ENCODE results near the gene OGG1. TPM values are rescaled to one million over a fixed set of nuclear protein-coding genes. Genes with fewer than 3 reads are reported as not detected.

The OGG1 gene
- polyA plus RNA-seq, 2 of the 4 experiments (the other 2 are of a cell fraction), result 18.1 to 21.2 TPM

GRCh38 chr3:9760779-9761505 lies 11.2 kb downstream of the OGG1 start:
- CTCF ChIA-PET, result interaction anchor here (1.5 to 3.1 kb wide), 2 partner anchors 28 to 45 kb away, joined by 3 to 8 read pairs; no protein-coding TSS in a partner anchor
- ATAC-seq, result 0 out of 6 replicates have a peak, but pooled peaks of 1 of the 2 experiments have one; percentile 17
- Histone ChIP-seq H3K4me1 (no peaks in the 10 kb centered on the region), H3K4me3 (no peak overlapping the region), H3K9me3 (no peaks in the 10 kb centered on the region), H3K27ac (no peak overlapping the region), H3K4me2 (no peak overlapping the region)
- POLR2A ChIA-PET, result no interaction called here
- DNase-seq (ENCODE audit: low read depth in 1 of 2, low spot score in 1 of 2), result no peak
- 93% methylated on average over 10 of the region's 10 CpGs for WGBS (ENCODE audit: missing lambda C conversion rate)
- TF ChIP-seq MAX (IDR thresholded peaks at IDR 0.05) (no peak), KDM5A (IDR thresholded peaks at IDR 0.05) (no peak), ZFP36 (IDR thresholded peaks at IDR 0.05; ENCODE audit: borderline replicate concordance, partially characterized antibody) (no peak), ZC3H11A (IDR thresholded peaks at IDR 0.05) (no peak), FOSB (CRISPR knock-in tag; IDR thresholded peaks at IDR 0.05) (no peak), E2F6 (IDR thresholded peaks at IDR 0.05; ENCODE audit: borderline replicate concordance, low read depth) (no peak), EHMT2 (IDR thresholded peaks at IDR 0.05; ENCODE audit: low read depth) (no peak), GATA3 (IDR thresholded peaks at IDR 0.05; ENCODE audit: borderline replicate concordance) (no peak), FOXS1 (CRISPR knock-in tag; IDR thresholded peaks at IDR 0.05) (no peak), CBX8 (IDR thresholded peaks at IDR 0.05) (no peak), RFX5 (IDR thresholded peaks at IDR 0.05) (no peak), ESRRA (IDR thresholded peaks at IDR 0.05; ENCODE audit: borderline replicate concordance, low read length) (no peak), RNF2 (IDR thresholded peaks at IDR 0.05; ENCODE audit: borderline replicate concordance, low read depth) (no peak), EHF (CRISPR knock-in tag; IDR thresholded peaks at IDR 0.05) (no peak), FOSL2 (IDR thresholded peaks at IDR 0.05) (no peak), FOSL2 (CRISPR knock-in tag; IDR thresholded peaks at IDR 0.05) (no peak)
- no peak for FAIRE-seq

GRCh38 chr3:9761919-9762318 lies 12.2 kb downstream of the OGG1 start:
- TF ChIP-seq RNF2 (IDR thresholded peaks at IDR 0.05; ENCODE audit: borderline replicate concordance, low read depth) (no peak), JUNB (IDR thresholded peaks at IDR 0.05) (no peak), CHD2 (IDR thresholded peaks at IDR 0.05; ENCODE audit: low read length, partially characterized antibody) (no peak), SREBF2 (IDR thresholded peaks at IDR 0.05) (no peak), NFE2L2 (conservative IDR thresholded peaks at IDR 0.05; ENCODE audit: low read length) (no peak), EHMT2 (IDR thresholded peaks at IDR 0.05; ENCODE audit: low read depth) (no peak), RCOR1 (IDR thresholded peaks at IDR 0.05; ENCODE audit: low read depth, low read length) (no peak), POLR2A (IDR thresholded peaks at IDR 0.05; ENCODE audit: low read length) (no peak), FOSB (CRISPR knock-in tag; IDR thresholded peaks at IDR 0.05) (no peak)
- FAIRE-seq (no peak), ATAC-seq (no peak), DNase-seq (ENCODE audit: low read depth in 1 of 2, low spot score in 1 of 2) (no peak)
- Histone ChIP-seq H3K27ac (no peak overlapping the region), H3K9me3 (no peaks in the 10 kb centered on the region), H3K4me2 (no peak overlapping the region), H3K4me3 (no peak overlapping the region), H3K4me1 (no peaks in the 10 kb centered on the region)
- CTCF ChIA-PET, result interaction anchor here (1.3 to 1.5 kb wide), 2 partner anchors 29 to 185 kb away, joined by 3 to 4 read pairs; no protein-coding TSS in a partner anchor
- POLR2A ChIA-PET, result no interaction called here
- WGBS (ENCODE audit: missing lambda C conversion rate), result 93% methylated on average over 5 of the region's 5 CpGs

GRCh38 chr3:9762871-9763270 lies 13.1 kb downstream of the OGG1 start:
- CTCF ChIA-PET, result interaction anchor here (0.9 to 1.9 kb wide), 4 partner anchors 30 to 184 kb away, joined by 3 to 6 read pairs (median 4); no protein-coding TSS in a partner anchor
- POLR2A ChIA-PET, result interaction anchor here (0.8 kb wide), 1 partner anchor 14 kb away, joined by 3 read pairs; no protein-coding TSS in a partner anchor

More at GRCh38 chr3:9762871-9763270, 13.1 kb downstream of the OGG1 start:
- no peak for TF ChIP-seq GATA3 (IDR thresholded peaks at IDR 0.05; ENCODE audit: borderline replicate concordance)
- no peak for TF ChIP-seq MAFK (IDR thresholded peaks at IDR 0.05; ENCODE audit: partially characterized antibody)
- no peak for TF ChIP-seq USF2 (IDR thresholded peaks at IDR 0.05)
- no peak for TF ChIP-seq CBX8 (IDR thresholded peaks at IDR 0.05)
- TF ChIP-seq CBX2 (IDR thresholded peaks at IDR 0.05; ENCODE audit: borderline replicate concordance, low read depth), result no peak
- no peak for TF ChIP-seq SREBF2 (IDR thresholded peaks at IDR 0.05)
- TF ChIP-seq ZC3H11A (IDR thresholded peaks at IDR 0.05), result no peak
- no peak for TF ChIP-seq EP300 (IDR thresholded peaks at IDR 0.05)
- TF ChIP-seq JUN (IDR thresholded peaks at IDR 0.05), result no peak
- no peak for TF ChIP-seq HOXA7 (CRISPR knock-in tag; IDR thresholded peaks at IDR 0.05)
- no peak for TF ChIP-seq EHF (CRISPR knock-in tag; IDR thresholded peaks at IDR 0.05)
- no peak for TF ChIP-seq RAD21 (conservative IDR thresholded peaks at IDR 0.05 in 1 of 2, IDR thresholded peaks at IDR 0.05 in 1 of 2)
- no peak for TF ChIP-seq ZNF302 (CRISPR knock-in tag; IDR thresholded peaks at IDR 0.05)
- TF ChIP-seq ZFP36 (IDR thresholded peaks at IDR 0.05; ENCODE audit: borderline replicate concordance, partially characterized antibody), result no peak
- TF ChIP-seq JUNB (IDR thresholded peaks at IDR 0.05), result no peak
- no peak for TF ChIP-seq CHD2 (IDR thresholded peaks at IDR 0.05; ENCODE audit: low read length, partially characterized antibody)
- TF ChIP-seq RCOR1 (IDR thresholded peaks at IDR 0.05; ENCODE audit: low read depth, low read length), result no peak
- FAIRE-seq, result no peak
- peaks cover 3% of the 10 kb centered on the region; the same call in 2 of the 3 replicates for H3K4me1 ChIP-seq
- no peak for ATAC-seq
- no peak overlapping the region for H3K4me3 ChIP-seq
- H3K9me3 ChIP-seq, result no peaks in the 10 kb centered on the region
- H3K4me2 ChIP-seq, result no peak overlapping the region
- DNase-seq (ENCODE audit: low read depth in 1 of 2, low spot score in 1 of 2), result no peak
- no peak overlapping the region for H3K27ac ChIP-seq
- 96% methylated on average over 8 of the region's 8 CpGs for WGBS (ENCODE audit: missing lambda C conversion rate)
